Glomerular visceral epithelial cell (primary cell): ENCODE results near the gene CYTH3.
"Not testable (repeated sequence)": the region's sequence is repeated elsewhere in the genome, so short reads cannot be mapped to it uniquely, and the experiment has no call there.

Source experiments
- DNase-seq: peaks from one replicate; pipeline ENCODE4 v3.0.0-alpha.2; 2016; ENCODE audit errors: extremely low spot score

Gene CYTH3

GRCh38 chr7:6198689-6199595 is 73.5 kb downstream of the CYTH3 start:
- DNase-seq: peak; percentile 7

- DNase-seq: no peak
These were observed 74.4 kb downstream of the CYTH3 start for GRCh38 chr7:6197801-6198551.

- DNase-seq: no peak
These were observed 78.7 kb downstream of the CYTH3 start for GRCh38 chr7:6193709-6194108.

- DNase-seq: not testable (repeated sequence)
These were observed 81.9 kb downstream of the CYTH3 start for GRCh38 chr7:6190563-6190962.

GRCh38 chr7:6188389-6188788 is 84.0 kb downstream of the CYTH3 start:
- no peak for DNase-seq

GRCh38 chr7:6186577-6186976 is 85.8 kb downstream of the CYTH3 start:
- DNase-seq: no peak

GRCh38 chr7:6182993-6183392 is 89.4 kb downstream of the CYTH3 start:
- no peak for DNase-seq

GRCh38 chr7:6181136-6181535 is 91.3 kb downstream of the CYTH3 start:
- DNase-seq: no peak

GRCh38 chr7:6180344-6180725 is 92.1 kb downstream of the CYTH3 start:
- DNase-seq: no peak

- no peak for DNase-seq
These were observed 92.6 kb downstream of the CYTH3 start for GRCh38 chr7:6179620-6180343.

- DNase-seq: no peak
These were observed 94.0 kb downstream of the CYTH3 start for GRCh38 chr7:6178298-6179029.

- no peak for DNase-seq
These were observed 96.8 kb downstream of the CYTH3 start for GRCh38 chr7:6175645-6176044.

- no peak for DNase-seq
These were observed 99.5 kb downstream of the CYTH3 start for GRCh38 chr7:6172910-6173295.

- no peak for DNase-seq
These were observed 100.1 kb downstream of the CYTH3 start for GRCh38 chr7:6172224-6172909.

- no peak for DNase-seq
These were observed 100.7 kb downstream of the CYTH3 start for GRCh38 chr7:6171532-6172223.

- no peak for DNase-seq
These were observed 101.6 kb downstream of the CYTH3 start for GRCh38 chr7:6170571-6171531.

- DNase-seq: no peak
These were observed 102.5 kb downstream of the CYTH3 start for GRCh38 chr7:6169805-6170520.

GRCh38 chr7:6168477-6168868 is 104.0 kb downstream of the CYTH3 start:
- DNase-seq: no peak
